ENCODE data around the gene RFX8.

The RFX8 gene

DNA sequence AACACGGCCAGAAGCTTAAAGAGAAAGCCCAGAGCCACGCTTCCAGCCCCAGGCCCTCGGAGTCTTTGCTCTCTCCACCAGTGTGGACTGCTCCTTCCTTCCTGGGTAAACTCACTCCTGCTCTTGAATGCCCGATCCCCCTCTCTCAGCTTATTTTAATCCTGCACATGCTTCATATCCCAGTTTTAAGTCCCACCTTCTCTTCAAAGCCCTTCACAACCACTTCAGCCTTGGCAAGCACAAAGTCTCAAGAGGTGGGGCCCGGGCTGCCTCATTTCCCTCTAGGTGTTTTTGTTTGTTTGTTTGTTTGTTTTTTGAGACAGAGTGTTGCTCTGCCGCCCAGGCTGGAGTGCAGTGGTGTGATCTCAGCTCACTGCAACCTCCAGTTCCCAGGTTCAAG is 66.0 kb downstream of the RFX8 start:
- no peak for FAIRE-seq

DNA sequence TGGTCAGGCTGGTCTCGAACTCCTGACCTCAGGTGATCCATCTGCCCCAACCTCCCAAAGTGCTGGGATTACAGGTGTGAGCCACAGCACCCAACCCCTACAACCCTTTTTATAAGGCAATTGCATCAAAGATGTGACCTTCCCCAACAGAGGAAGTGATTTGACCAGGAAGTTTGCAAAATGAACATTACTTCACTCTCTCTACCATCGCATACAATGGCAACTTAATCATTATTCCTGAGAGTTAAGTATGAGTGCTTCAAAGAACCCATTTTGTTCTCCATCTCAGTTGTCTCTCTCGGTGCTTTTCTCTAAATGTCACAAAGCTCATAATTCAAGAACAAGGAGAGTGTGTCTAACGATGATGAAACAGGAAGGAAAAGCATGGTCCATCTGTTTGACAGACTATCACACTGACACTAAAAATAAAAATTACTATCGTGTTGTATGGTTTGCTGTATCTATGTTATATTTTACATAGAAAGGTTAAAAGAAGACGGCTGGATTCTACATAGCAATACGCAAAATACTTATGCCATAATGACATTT is 69.5 kb downstream of the RFX8 start:
- FAIRE-seq, result no peak

DNA sequence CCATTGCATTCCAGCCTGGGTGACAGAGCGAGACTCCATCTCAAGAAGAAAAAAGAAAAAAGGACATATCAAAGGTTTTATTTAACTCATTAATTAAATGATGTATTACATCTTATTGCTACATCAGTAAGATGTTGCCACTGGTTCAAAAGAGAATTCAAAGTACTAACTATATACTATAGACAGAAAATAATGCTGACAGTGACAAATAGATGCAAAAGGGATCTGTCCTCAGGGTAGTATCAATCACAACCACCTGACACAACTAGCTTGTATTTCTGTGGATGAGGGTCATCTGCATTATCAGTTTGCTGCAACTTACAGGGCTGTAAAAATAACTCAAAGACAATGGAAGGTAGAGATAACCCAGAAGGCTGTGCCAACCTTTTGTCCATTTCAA is 71.2 kb downstream of the RFX8 start:
- FAIRE-seq, result no peak

DNA sequence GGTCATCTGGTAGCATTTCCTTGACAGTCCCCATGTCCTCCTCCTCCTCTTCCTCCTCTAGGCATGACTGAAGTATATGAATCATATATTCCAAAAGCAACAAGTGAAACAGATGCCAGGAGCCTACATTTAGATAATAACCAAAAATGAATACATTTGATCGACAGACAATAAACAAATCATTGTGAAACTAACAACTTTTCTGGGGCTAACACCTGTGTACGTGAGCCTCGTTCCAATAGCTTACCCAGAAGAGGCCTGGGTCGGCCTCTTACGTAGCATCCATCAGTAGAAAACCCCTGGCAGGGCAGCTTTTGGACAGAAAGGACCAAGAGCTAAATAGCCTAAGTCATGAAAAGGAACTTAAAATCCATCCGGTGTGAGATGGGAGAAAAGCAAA is 72.3 kb downstream of the RFX8 start:
- FAIRE-seq, result no peak

DNA sequence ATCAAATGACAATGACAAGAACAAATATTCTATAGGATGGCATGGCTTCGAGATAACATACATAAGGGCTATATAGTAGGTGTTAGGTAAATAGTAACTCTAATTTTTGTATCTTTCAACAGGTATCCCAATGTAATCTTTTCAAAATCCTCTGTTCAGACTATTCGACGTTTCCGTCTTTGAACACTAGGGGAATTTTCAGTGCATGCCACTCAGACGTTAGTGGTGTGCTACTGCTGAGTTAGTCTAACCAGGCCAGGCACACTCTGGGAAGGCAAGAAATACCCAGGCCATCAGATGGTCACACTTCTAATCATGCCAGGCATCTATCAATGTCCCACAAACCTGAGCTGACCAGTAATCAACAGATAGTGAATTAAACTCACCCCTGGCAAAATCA is 73.0 kb downstream of the RFX8 start:
- no peak for FAIRE-seq

DNA sequence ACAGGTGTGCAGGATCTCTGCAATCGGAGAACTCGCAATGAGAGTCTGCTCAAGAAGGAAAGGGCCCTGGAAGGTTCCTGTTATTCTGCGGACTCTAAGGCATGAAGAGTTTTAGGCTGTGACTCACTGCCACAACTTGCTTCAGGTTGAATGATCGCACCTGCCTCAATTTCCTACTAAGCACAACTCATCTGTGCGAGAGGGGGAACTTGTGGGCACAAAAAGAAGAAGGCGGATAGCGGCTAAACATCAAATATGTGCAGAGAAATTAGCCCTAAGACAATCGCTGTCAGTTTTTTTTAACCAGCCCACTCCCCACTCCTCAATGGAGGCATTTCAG is 73.6 kb downstream of the RFX8 start:
- FAIRE-seq, result no peak

DNA sequence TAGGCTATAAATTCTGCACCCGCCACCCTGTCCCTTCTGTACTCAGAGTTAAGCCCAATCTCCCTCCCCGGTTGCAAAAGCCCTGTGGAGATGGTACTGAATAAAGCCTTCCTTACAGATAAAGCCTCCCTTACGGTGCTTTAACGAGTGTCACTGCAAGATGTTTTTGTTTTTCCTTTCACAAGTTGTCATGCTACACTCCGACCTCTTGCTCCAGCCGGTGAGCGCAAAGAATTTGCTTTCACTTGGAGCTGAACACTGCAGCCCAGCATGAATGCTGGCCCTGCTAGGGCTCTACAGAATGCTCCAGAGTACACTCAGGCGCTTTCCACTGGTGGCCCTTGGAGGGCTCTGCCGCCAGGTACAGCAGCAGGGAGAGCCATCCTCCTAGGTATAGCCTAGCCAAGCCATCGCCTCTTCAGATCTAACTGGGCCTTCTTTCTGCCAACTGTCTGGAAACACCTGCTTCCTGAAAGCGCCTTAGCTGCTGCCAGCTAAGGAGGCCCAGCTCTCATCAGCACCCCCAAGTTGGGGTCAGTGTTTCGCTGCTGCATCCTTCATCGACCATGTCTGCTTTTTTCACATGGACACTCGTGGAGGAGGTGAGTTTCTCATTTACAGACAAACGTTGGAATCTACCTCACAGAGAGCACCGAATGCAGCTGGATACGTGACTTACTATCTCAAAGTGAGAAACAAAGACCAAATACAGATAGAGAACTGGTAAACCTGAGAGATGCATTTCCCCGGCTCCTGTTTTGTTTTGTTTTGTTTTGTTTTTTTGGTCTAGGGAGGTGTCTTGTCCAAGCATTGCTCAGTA is 74.2 kb downstream of the RFX8 start:
- no peak for FAIRE-seq

DNA sequence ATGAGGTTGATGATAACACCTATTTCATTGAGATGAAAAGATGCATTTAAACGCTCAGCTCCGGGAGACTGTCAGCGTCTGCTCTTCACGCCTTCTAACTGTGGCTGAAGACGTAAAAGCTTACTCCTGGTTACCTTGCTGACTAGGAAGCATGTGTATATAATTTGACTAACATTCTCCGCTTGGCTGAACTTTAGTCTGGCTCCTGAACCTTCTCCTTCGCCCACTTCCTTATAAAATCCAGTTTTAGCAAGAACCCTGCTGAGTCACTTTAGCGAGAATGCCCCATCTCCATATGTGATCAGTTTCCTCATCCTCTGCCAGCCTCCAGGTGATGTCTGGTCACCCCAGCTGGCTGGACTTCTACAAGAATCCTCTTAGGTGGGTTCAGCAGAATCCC is 74.9 kb downstream of the RFX8 start:
- FAIRE-seq, result no peak

DNA sequence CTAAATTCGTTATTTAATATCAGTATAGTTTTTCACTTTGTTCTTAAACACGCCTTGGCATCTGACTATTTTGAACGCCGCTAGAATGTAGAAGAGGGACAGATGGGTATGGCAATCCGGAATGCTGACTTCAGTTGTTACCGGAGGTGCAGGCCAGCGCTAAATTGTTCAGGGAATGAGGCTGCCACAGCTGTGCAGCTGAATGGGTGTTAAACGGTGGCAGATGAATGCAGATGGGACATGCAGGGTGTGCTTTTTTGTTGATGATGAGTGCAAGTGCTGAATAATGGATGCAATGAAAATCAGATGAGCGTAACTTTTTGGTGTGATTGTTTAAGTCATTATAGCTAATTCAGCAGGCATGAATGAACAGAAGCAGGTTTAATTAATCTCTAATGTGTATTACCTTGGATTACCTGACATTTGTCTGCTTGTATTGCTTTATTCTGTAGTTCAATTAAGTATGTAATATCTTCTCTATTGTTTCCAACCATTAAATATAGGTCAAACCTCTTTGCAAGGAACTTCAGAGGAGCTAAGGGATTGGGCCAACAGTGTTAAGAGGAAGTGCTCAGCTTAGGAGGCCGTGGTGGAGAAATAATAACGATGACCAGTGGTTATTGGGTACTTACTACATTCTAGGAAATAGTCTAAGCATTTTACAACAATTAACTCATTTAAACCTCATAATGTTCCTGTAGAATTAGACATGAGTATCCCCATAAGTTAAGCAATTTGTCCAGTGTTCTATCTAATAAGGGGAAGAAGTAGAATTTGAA is 75.7 kb downstream of the RFX8 start:
- no peak for FAIRE-seq

DNA sequence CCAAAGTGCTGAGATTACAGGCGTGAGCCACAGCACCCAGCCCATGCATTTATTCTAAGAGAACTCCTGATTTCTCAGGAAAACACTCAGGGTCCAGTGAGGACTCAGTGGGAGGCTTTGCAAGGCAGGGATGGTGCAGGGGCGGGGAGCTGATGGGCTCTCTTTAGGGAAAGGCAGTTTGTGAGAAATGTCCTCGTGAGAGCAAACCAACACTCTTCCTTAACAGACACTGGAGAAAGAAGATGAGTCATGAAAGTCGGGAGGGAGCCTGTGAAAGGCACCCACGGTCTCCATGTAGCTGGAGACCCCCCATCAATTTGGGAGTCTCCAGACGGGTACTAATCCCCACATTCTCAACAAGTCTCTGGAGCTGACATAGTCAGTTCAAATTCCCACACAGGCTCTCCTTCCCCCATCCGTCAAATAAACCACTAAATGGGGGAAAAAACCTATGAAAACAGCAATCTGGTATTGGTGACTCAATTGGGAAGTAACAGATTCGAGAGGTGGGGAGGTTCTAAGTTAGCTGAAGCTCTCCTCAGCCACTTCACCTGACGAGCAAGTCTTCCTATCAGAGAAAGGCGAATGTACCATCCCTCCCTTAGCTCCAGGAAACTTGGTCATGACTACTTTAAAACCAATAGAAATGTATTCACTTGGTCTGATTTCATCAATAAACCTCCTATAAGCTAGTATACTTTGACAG is 76.6 kb downstream of the RFX8 start:
- no peak for FAIRE-seq

DNA sequence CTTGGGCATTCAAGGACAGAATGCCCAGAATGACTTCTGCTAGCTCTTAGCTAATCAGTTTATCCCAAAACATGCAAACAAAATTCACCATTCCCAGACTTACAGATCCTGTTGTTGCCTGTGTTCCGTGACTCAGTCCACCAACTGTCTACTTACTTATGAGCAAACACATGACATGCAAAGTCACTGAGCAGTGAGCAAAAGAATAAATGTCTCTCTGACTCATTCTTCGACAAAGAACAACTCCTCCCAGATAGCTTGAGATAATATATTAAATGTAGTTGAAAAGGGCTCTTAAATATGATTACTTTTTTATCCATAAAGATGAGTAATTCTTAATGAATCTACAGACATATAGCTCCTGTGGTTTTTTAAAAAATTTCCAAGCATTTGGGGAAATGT is 78.6 kb downstream of the RFX8 start:
- no peak for FAIRE-seq

DNA sequence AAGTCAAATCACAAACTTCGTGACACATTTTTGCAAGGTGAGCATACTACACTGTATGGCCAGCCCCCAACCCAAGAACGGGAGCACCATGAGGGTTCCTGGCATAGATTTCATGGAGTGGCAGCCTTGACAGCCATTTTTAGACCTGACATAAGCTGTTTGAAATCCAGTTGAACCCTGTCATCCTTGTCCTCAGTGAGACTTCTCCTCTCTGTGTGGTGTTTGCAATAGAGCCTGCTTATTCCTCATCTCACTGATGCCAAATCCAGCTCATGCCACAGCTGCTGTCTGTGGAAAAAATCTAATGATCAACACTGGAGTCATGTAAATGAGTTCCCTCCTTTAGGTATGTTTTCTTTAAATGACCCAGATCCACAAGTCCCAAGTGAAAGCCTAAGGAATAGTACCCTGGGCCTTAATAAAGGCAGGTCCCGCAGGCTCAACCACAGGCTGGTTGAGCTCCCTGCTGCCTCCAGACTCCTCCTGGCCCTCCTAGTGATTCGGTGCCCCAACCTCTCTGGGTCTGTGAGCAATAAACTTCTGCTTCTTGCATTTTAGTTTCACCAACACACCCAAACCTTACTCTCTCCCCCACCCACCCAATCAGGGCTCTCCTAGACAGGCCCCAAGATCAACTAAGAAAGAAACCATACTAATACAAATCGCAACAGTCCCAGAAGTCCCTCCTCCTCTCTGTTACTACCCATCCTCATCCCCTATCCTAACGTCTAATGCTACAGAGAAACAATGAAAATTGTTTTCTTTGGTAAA is 79.2 kb downstream of the RFX8 start:
- no peak for FAIRE-seq

DNA sequence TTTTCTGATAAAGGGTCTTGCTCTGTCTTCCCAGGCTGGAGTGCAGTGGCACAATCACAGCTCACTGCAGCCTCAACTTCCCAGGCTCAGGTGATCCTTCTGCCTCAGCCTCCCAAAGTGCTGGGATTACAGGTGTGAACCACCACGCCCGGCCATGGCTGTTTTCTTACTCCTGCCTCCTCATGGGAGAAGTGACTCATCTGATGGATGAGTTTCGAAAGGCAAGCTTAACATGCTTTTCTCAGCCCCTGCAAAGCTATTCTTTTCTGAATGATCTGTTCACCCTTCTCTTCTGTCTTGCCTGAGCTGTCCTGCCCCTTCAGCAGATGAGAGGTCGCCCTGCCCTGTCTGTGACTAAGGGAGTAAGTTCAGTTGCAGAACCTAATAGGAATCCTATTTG is 86.7 kb downstream of the RFX8 start:
- no peak for FAIRE-seq

DNA sequence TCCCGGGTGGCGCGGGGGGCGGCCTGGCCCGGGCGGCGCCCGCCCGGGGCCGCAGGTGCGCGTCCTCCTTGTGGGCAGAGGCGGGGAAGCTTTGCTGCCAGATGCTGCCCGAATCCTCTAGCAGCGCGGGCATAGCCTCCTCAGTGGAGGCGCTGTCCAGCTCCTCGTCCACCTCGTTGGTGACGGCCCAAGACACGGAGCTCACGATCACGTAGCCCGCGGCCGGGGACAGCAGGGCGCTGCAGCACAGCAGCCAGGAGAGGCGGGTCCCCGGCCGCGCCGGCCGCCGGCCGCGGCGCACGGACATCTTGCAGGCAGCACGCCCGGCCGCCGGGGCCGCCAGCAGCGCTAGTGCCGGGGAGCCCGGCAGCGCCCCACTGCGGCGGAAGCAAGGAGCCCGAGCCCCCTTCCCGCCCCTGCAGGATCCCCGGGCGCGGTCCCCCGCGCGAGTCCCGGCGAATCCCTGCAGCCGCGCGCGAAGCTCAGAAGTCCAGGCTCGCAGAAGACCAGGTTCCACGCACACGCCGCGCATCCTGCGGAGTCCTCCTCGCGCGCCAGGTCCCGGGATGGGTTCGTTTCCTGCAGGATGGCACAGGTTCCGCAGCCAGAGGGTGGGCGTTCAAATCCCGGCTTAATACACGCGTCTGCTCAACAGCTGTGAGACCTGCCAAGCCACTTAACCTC is 87.6 kb downstream of the RFX8 start, which contains the start of gene CREG2:
Gene CREG2, minus strand, starts transcription at position 353 of the 684 bp plus-strand sequence. Its CDS starts 46 bp downstream, at position 307.
- no peak for FAIRE-seq

DNA sequence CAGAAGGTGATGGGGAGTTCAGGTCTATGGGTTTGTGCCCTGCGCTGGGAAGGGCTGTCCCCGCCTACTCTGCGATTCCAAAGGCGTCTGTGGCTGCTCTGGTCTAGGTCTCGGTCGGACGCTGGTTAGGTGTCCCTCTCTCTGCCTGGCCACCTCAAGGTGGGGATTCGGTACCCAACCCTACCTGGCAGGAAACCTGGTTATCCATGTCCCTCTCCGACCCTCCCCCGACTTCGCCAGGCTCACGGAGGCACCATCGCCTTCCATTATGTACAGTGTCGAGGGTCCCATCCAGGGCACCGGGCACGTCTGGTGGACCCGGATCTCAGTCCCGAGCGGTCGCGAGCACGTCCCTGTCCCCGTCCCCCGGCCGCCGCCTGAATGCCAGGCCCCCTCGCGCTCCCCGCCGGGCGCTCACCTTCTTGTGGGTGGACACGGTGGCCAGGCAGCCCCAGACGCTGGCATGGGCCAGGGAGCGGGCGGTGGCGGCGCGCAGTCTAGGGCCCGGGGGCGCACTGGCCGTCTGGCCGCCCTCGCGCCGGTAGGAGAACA is 88.2 kb downstream of the RFX8 start:
- no peak for FAIRE-seq

DNA sequence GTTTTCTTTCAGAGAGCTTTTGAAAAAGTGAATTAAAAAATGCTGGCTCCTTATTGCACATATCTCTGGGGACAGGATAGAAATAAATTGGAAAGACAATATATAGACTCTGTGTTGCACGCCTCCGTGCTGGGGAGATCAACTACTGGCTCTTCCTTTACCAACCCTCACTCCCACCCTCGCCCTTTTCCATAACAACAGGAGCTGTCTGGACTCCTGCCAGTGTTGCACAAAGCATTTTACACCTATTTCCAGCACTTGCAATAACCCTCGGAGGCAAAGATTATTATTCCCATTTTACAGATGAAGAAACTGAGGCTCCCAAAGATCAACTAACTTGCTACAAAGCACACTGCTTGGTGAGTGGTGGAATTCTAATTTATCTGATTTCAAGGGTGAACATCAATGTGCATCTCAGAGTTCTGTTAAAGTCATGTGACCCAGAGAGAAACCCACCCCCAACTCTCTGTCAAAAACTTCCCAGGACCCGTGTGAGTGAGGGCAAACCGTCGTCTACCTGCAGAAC is 91.8 kb downstream of the RFX8 start:
- FAIRE-seq, result no peak

DNA sequence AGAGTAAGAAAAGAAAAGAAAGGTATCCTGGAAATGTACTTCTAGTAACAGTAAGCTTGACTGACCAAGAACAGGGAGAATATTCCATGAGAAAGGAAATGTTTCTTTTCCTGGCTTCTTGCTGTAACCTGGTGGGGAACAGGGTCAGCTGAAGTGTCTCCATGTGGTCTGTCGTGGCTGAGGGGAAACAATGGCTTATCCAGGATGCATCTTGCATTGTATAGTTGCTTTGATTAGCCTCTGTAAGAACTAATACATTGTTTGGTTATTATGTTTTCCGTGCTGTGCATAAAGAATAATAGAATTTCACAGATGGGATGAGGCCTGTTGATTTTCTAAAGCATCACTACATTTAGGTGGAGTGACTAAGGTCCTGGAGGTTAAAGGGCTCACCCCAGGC is 92.5 kb downstream of the RFX8 start:
- no peak for FAIRE-seq

DNA sequence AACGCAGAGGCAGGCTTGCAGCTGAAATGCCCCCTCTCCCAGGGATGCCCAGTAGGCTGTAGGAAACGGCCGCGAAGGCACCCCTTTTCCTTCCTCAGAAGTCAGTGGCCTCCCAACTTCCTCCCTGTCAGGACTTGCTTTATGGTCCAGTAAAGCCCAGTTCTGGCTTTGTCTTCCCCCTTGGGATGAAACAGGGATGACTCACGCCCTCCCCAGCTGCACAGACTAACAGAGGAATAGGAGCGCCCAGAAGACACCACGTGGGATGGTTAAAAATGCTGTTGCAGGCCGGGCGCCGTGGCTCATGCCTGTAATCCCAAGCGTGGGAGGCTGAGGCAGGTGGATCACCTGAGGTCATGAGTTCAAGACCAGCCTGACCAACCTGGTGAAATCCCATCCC is 94.5 kb downstream of the RFX8 start:
- no peak for FAIRE-seq

DNA sequence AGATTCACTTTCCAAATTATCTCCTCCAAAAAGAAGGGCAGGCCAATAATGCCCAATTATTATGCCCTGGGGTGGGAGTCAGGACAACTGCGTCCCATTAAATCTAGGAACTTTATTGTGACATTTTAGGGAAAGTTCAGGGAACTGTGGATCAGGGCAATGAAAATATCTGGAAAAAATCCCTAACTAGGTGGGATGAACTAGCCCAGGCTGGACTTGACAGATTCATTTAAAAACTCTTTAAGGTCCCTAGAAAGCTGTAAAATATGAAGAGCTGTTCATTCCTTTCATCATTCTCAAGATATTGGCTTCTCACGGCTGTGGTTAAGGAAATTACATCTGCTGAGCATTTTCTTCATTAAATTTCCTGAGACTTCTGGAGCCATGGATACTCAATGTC is 95.8 kb downstream of the RFX8 start:
- no peak for FAIRE-seq

DNA sequence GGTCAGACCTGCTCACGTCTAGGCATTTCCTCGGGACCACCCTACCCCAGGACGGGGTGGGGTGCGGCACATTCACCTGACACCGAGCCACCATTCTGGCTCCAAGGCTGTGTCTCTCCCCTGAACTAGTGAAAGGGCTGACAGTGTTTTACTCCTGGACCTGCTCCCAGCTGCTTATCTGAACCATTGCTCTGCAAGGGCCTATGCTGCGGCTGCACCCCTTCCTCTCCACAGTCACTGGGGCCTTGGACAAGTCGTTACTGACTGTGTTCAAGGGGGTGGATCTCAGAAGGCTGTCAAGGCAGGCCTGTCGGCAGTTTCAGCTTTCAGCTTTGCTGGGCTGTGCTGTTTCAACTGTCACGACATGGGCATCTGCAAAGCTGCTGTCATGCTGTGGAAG is 99.3 kb downstream of the RFX8 start:
- no peak for FAIRE-seq

DNA sequence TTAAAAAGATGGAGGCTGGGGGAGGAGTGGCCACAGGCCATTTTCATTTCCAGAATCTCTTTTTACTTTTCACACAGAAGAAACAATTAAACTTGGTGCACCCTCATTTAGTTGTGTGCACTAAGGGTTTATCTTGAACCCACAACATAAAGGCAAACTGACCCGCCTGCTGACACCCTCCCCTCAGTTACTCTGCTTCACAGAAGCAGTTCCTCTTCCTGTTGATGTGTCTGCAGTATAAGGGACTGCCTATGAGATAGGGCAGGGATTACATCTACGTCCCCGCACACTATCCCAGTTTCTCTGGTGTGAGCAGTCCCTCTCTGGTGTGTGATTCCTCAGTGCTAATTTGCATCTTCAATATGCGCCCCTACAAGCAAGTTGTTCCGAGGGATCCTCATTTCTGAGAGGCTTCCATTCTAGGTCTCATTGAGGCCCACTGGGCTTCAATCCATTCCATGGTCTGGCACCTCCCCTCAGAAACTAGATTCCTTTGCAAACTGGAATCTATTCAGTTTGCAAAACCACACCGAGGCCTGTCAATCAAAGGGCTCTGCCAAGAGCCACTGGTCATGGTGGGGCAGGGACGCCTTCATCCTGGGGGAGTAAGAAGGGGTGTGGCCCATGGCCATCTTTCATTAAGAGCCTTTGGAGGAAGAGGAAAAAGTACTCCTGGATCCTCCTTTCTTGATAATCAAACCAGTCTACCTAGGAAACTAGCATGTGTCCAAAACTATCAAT is 99.9 kb downstream of the RFX8 start:
- FAIRE-seq, result no peak
